ENCODE results near the gene MUC20. TPM values are rescaled to one million over a fixed set of nuclear protein-coding genes. Genes with fewer than 3 reads are reported as not detected.
"Not testable (repeated sequence)": the region's sequence is repeated elsewhere in the genome, so short reads cannot be mapped to it uniquely, and the experiment has no call there.

MUC20 gene
- total and polyA plus RNA-seq, 2 experiments from 2014 or later, result not detected

DNA sequence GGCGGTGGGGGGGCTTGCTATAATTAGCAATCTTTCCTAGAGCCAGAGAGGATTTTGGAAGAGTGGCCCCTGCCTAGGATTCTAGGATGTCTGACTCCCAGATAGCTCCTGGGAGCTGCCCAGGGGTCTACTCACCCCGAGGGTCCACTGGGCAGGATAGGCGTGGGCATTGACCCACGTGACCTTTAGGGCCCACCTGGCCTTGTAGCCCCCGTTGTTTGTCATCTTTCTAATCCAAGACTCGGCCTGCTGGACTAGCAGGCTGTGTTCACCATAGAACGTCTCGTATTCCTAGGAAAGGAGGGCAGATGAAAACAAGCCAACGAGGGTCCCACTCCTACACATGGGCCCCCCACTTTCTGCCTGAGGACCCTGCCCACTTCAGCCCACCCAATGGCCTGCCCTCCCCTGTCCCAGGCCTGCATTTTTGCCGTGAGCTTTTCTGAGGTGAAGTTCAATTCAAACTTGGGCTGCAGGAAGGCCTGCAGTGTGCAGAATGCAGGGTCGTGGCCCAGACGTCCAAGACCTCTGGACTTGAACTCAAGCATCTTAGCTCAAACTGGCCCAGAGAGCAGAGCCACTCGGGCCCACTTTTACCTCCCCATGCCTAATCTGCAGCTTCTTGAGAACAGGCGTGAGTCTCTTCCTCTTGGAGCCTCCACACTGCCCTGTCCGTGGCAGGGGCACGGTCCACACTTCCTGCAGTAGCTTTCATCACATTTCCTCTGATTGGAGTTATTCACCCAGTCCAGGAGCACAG, 49.5 kb downstream of the MUC20 start:
- H3K79me2 ChIP-seq (ENCODE audit: insufficient read depth), result no peaks in the 10 kb centered on the region
- H3K9me2 ChIP-seq (ENCODE audit: insufficient read depth), result no peaks in the 10 kb centered on the region
- no peaks in the 10 kb centered on the region for H3K4me1 ChIP-seq (ENCODE audit: insufficient read depth)
- no peak overlapping the region for H3K4me2 ChIP-seq (ENCODE audit: unreplicated experiment)
- H3K9ac ChIP-seq, result no peak overlapping the region
- H2AFZ ChIP-seq, result no peak overlapping the region
- no peak overlapping the region for H3K27ac ChIP-seq
- DNase-seq, result no peak
- H3K9me3 ChIP-seq (ENCODE audit: low read depth), result no peaks in the 10 kb centered on the region
- in situ Hi-C loops (cut with MboI), result no loop called here
- WGBS, 2 experiments (ENCODE audit: low coverage in 1 of 2, low lambda C conversion rate in 2 of 2, missing lambda C conversion rate in 2 of 2), result 51 to 58% methylated on average over 15 to 16 of the region's 16 CpGs
- H3K4me3 ChIP-seq, result no peak overlapping the region
- no peaks in the 10 kb centered on the region for H3K27me3 ChIP-seq (replicated peaks; ENCODE audit: insufficient read depth)
- no peaks in the 10 kb centered on the region for H3K36me3 ChIP-seq (ENCODE audit: low read depth)
- TF ChIP-seq EZH2phosphoT487 (IDR thresholded peaks at IDR 0.05; ENCODE audit: insufficient read depth, low read depth) (no peak), EZH2 (IDR thresholded peaks at IDR 0.05; ENCODE audit: insufficient read depth, poor library complexity, severe bottlenecking) (no peak)
- H4K20me1 ChIP-seq (ENCODE audit: insufficient read depth), result no peaks in the 10 kb centered on the region
- no peaks in the 10 kb centered on the region for H3F3A ChIP-seq (ENCODE audit: insufficient read depth)

GRCh38 chr3:195770841-195771645, 50.3 kb downstream of the MUC20 start:
- H3F3A ChIP-seq (ENCODE audit: insufficient read depth); H3K9ac ChIP-seq; H3K4me2 ChIP-seq (ENCODE audit: unreplicated experiment); H3K27me3 ChIP-seq (replicated peaks; ENCODE audit: insufficient read depth); H2AFZ ChIP-seq; H4K20me1 ChIP-seq (ENCODE audit: insufficient read depth); H3K79me2 ChIP-seq (ENCODE audit: insufficient read depth); H3K9me3 ChIP-seq (ENCODE audit: low read depth); H3K4me1 ChIP-seq (ENCODE audit: insufficient read depth); H3K9me2 ChIP-seq (ENCODE audit: insufficient read depth); DNase-seq; H3K4me3 ChIP-seq; H3K27ac ChIP-seq; H3K36me3 ChIP-seq (ENCODE audit: low read depth); in situ Hi-C loops (cut with MboI): not testable (repeated sequence)
- 85 to 86% methylated on average over 20 to 27 of the region's 28 CpGs for WGBS, 2 experiments (ENCODE audit: low coverage in 1 of 2, low lambda C conversion rate in 2 of 2, missing lambda C conversion rate in 2 of 2)

GRCh38 chr3:195771646-195772300, 51.0 kb downstream of the MUC20 start:
- Histone ChIP-seq H4K20me1 (ENCODE audit: insufficient read depth) (no peaks in the 10 kb centered on the region), H3K27me3 (replicated peaks; ENCODE audit: insufficient read depth) (no peaks in the 10 kb centered on the region), H2AFZ (no peak overlapping the region), H3F3A (ENCODE audit: insufficient read depth) (no peaks in the 10 kb centered on the region), H3K36me3 (ENCODE audit: low read depth) (no peaks in the 10 kb centered on the region), H3K79me2 (ENCODE audit: insufficient read depth) (no peaks in the 10 kb centered on the region), H3K9me2 (ENCODE audit: insufficient read depth) (no peaks in the 10 kb centered on the region), H3K4me1 (ENCODE audit: insufficient read depth) (no peaks in the 10 kb centered on the region), H3K9ac (no peak overlapping the region), H3K27ac (no peak overlapping the region), H3K4me3 (no peak overlapping the region), H3K9me3 (ENCODE audit: low read depth) (no peaks in the 10 kb centered on the region), H3K4me2 (ENCODE audit: unreplicated experiment) (no peak overlapping the region)
- in situ Hi-C loops (cut with MboI), result no loop called here
- no peak for DNase-seq
- WGBS, 2 experiments (ENCODE audit: low coverage in 1 of 2, low lambda C conversion rate in 2 of 2, missing lambda C conversion rate in 2 of 2), result 67 to 68% methylated on average over 13 to 14 of the region's 14 CpGs
- no peak for TF ChIP-seq EZH2phosphoT487 (IDR thresholded peaks at IDR 0.05; ENCODE audit: insufficient read depth, low read depth)
- no peak for TF ChIP-seq EZH2 (IDR thresholded peaks at IDR 0.05; ENCODE audit: insufficient read depth, poor library complexity, severe bottlenecking)

DNA sequence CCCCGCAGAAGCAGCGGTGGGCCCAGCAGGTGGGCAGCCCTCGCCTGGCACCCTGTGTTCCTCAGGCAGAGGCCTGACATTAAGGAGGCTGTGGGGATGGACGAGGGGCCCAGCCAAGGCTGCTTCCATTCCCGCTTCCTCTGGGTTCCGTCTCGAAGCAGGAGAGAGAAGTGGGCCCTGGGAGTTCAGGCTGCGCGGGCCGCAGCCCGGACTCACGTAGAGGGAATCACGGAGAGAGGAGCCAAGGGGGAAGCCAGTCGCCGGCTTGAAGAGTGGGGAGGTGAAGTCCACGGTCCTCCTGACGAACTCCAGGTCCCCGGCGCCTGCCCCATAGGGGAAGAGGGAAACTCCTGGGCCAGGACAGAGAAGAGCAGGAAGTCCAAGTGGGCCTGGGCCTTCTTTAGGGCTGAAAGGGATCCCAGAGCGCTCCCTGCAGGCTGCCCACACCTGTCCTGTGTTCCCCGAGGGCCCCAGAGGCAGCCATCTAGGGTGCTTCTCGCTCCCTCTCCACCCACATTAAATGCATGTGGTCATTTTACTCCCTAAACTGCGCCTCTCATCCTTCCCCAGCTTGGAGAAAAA, 53.3 kb downstream of the MUC20 start:
- no peak for DNase-seq

More for the DNA sequence above, 53.3 kb downstream of the MUC20 start:
- H3K4me3 ChIP-seq, result no peak overlapping the region
- no peaks in the 10 kb centered on the region for H3K27me3 ChIP-seq (replicated peaks; ENCODE audit: insufficient read depth)
- TF ChIP-seq EZH2 (IDR thresholded peaks at IDR 0.05; ENCODE audit: insufficient read depth, poor library complexity, severe bottlenecking), result no peak
- TF ChIP-seq EZH2phosphoT487 (IDR thresholded peaks at IDR 0.05; ENCODE audit: insufficient read depth, low read depth), result no peak
- no peak overlapping the region for H3K27ac ChIP-seq
- no peaks in the 10 kb centered on the region for H3F3A ChIP-seq (ENCODE audit: insufficient read depth)
- no peaks in the 10 kb centered on the region for H4K20me1 ChIP-seq (ENCODE audit: insufficient read depth)
- H3K4me1 ChIP-seq (ENCODE audit: insufficient read depth), result no peaks in the 10 kb centered on the region
- no peaks in the 10 kb centered on the region for H3K79me2 ChIP-seq (ENCODE audit: insufficient read depth)
- in situ Hi-C loops (cut with MboI), result no loop called here
- H3K36me3 ChIP-seq (ENCODE audit: low read depth), result no peaks in the 10 kb centered on the region
- H3K9me3 ChIP-seq (ENCODE audit: low read depth), result no peaks in the 10 kb centered on the region
- no peak overlapping the region for H3K9ac ChIP-seq
- H3K9me2 ChIP-seq (ENCODE audit: insufficient read depth), result no peaks in the 10 kb centered on the region
- no peak overlapping the region for H2AFZ ChIP-seq
- 68 to 70% methylated on average over 20 to 23 of the region's 23 CpGs for WGBS, 2 experiments (ENCODE audit: low coverage in 1 of 2, low lambda C conversion rate in 2 of 2, missing lambda C conversion rate in 2 of 2)
- no peak overlapping the region for H3K4me2 ChIP-seq (ENCODE audit: unreplicated experiment)
